Heart left ventricle (tissue), 16 donors: ENCODE results near the gene PGBD5. TPM values are rescaled to one million over a fixed set of nuclear protein-coding genes. Genes with fewer than 3 reads are reported as not detected.
A peak's percentile ranks its signal among the peaks of the same experiment; 100 is the strongest.

ENCODE experiments used
- ATAC-seq, 4 donors: fragments of 200-7000 bp; cut with Tn5 transposase; one replicate each; pipeline ENCODE4 v1.9.1; 2020 to 2022; ENCODE audit warnings: moderate library complexity in 4 of 4, mild to moderate bottlenecking in 3 of 4, moderate number of reproducible peaks in 1 of 4
- DNase-seq, 5 donors: peaks; one replicate each; pipeline ENCODE4 v3.0.0-alpha.2; 2020
- H3K27ac ChIP-seq, 12 donors: fragments of 200-600 bp; sonication (generic) in 4 of 12; one replicate each; pipeline versions ENCODE4 v1.5.0 to v1.8.0; 2016 to 2022; ENCODE audit warnings: mild to moderate bottlenecking in 2 of 12
- H3K27me3 ChIP-seq, 9 donors: fragments of 200-600 bp; sonication (generic) in 2 of 9; one replicate each; pipeline versions ENCODE4 v1.5.1 to v1.8.0; 2016 to 2022; ENCODE audit warnings: mild to moderate bottlenecking in 3 of 9
- H3K36me3 ChIP-seq, 9 donors: fragments of 200-600 bp; sonication (generic) in 2 of 9; one replicate each; pipeline versions ENCODE4 v1.5.0 to v1.8.0; 2018 to 2022; ENCODE audit warnings: mild to moderate bottlenecking in 2 of 9
- H3K4me1 ChIP-seq, 12 donors: fragments of 200-600 bp; sonication (generic) in 4 of 12; one replicate each; pipeline versions ENCODE4 v1.5.0 to v1.8.0; 2016 to 2022; ENCODE audit warnings: mild to moderate bottlenecking in 3 of 12
- H3K4me3 ChIP-seq, 12 donors: fragments of 200-600 bp; sonication (generic) in 4 of 12; one replicate each; pipeline versions ENCODE4 v1.5.0 to v1.8.0; 2017 to 2022; ENCODE audit warnings: mild to moderate bottlenecking in 9 of 12, moderate library complexity in 4 of 12
- H3K9me3 ChIP-seq, 12 donors: fragments of 200-600 bp; sonication (generic) in 4 of 12; one replicate each; pipeline versions ENCODE4 v1.5.0 to v1.8.0; 2016 to 2022; ENCODE audit warnings: mild to moderate bottlenecking in 1 of 12
- POLR2A ChIP-seq, 2 donors: fragments of 450-650 bp; IDR thresholded peaks; one replicate each; pipeline ENCODE4 v1.6.1; 2017; ENCODE audit warnings: antibody characterized with exemption in 2 of 2, mild to moderate bottlenecking in 2 of 2, moderate library complexity in 2 of 2
- WGBS, 4 donors: extraction: QIAGEN DNeasy Blood & Tissue Kit in 2 of 4; methylation state at CpG; one replicate each; pipeline versions ENCODE4 v1.1.5 to v1.1.7; 2013 to 2018; 5-methylcytosine and 5-hydroxymethylcytosine counted together
- intact Hi-C, 10 donors: fragments of 100-400 bp; cut with DNase I; formaldehyde crosslinking; loops; one replicate each; pipeline versions ENCODE4 v1.11.1 to v1.14.2; 2022
- polyA plus RNA-seq, 2 donors: library from polyadenylated mRNA; stranded (reverse); fragments of 200-250 nt; gene quantifications; one replicate each; pipeline ENCODE4 v1.2.3, GENCODE V29; 2013
- total RNA-seq, 9 donors: library from RNA; depleted of rRNA in 2 of 9; stranded (reverse); fragments of >200 nt in 2 of 9; fragmentation: NEBNext Ultra II Directional in 3 of 9; extraction: Animal tissue kit (Norgen Biotek cat#: 25700) in 3 of 9; gene quantifications; one replicate each; pipeline versions ENCODE4 v1.1.0 to v1.2.4, GENCODE V29; 2016 to 2023
- TF ChIP-seq, protein P1 (sequence below), 12 donors: fragments of 200-600 bp; sonication (generic) in 4 of 12; IDR thresholded peaks; one replicate each; pipeline versions ENCODE4 v1.5.0 to v1.8.0; 2018 to 2022; ENCODE audit warnings: antibody characterized with exemption in 12 of 12, mild to moderate bottlenecking in 5 of 12
- donor health status: ischemic (EF 13 %, LVEDD 7.1; RV severe dilation, severe dysfunction).
- donor health status: healthy with polysubstance abuse.
- donor health status: DM: no; HTN: yes; CAD: no.
- donor health status: DM: no; HTN: no; CAD: no.
- donor health status: ischemic (EF 25% LVEDD 6.9; RV normal size, moderate dysfunction).
- donor health status: ischemic (EF 25% LVEDD 5.7; RV mildly dilated, moderate dysfunction).
- donor health status: healthy.
- donor health status: DM: yes; HTN: yes; CAD: no.
- donor health status: ischemic (EF 35%, LVEDD 5.7; RV mildly dilated, moderate dysfunction).
- donor health status: nonischemic (EF 11% LVEDD 7.7; RV severe dilation, severe dysfunction).
- donor health status: DM: yes; HTN: yes; CAD: no.
- donor health status: PGD.
- donor health status: ischemic (EF 29% LVEDD 5.4; RV normal size, mild dysfunction).
- donor health status: nonischemic (EF 23%, LVEDD 6.1; RV moderate dilation, normal function).

PGBD5 gene
- total and polyA plus RNA-seq, 11 donors, result 1.3 to 16.1 (median 6.3) TPM

GRCh38 chr1:230276401-230276800 lies 149.7 kb downstream of the PGBD5 start:
- ATAC-seq, result no peak
- Histone ChIP-seq H3K4me3 (no peak overlapping the region), H3K36me3 (peaks cover 0 to 74% (median 59%) of the 10 kb centered on the region in 9 donors), H3K27me3 (no peaks in the 10 kb centered on the region), H3K4me1 (peaks cover 0 to 16% (median under 1%) of the 10 kb centered on the region in 12 donors), H3K27ac (no peak overlapping the region), H3K9me3 (no peaks in the 10 kb centered on the region)
- DNase-seq, result no peak
- intact Hi-C loops, result no loop called here
- TF ChIP-seq, protein P1, sequence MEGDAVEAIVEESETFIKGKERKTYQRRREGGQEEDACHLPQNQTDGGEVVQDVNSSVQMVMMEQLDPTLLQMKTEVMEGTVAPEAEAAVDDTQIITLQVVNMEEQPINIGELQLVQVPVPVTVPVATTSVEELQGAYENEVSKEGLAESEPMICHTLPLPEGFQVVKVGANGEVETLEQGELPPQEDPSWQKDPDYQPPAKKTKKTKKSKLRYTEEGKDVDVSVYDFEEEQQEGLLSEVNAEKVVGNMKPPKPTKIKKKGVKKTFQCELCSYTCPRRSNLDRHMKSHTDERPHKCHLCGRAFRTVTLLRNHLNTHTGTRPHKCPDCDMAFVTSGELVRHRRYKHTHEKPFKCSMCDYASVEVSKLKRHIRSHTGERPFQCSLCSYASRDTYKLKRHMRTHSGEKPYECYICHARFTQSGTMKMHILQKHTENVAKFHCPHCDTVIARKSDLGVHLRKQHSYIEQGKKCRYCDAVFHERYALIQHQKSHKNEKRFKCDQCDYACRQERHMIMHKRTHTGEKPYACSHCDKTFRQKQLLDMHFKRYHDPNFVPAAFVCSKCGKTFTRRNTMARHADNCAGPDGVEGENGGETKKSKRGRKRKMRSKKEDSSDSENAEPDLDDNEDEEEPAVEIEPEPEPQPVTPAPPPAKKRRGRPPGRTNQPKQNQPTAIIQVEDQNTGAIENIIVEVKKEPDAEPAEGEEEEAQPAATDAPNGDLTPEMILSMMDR (IDR thresholded peaks at IDR 0.05), result no peak
- TF ChIP-seq POLR2A (IDR thresholded peaks at IDR 0.05), result no peak
- WGBS, 4 donors, result 88 to 97% (median 96%) methylated on average over 5 of the region's 5 CpGs

DNA sequence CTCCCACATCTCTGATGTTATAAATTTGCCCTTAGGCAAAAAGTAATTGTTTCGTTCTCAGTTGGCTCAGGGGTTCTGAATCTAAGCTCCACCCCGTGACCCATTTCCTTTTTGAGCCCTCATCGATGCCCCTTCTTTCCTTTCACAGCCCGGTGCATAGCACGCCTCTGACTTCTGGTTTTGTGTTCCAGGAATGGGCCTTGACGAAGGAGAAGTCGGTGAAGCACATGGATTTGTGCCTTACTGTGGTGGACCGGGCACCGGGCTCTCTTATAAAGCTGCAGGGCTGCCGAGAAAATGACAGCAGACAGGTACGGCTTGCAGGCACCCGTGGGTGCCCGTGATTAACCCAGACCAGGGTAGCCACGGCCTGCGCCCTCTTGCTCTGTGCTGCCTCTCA lies 151.9 kb downstream of the PGBD5 start:
- 77 to 85% (median 84%) methylated on average over 15 of the region's 15 CpGs for WGBS, 4 donors
- DNase-seq, result no peak
- peak in 1 of 4 donors; percentile 19 for ATAC-seq
- no peak overlapping the region for H3K27ac ChIP-seq
- H3K27me3 ChIP-seq, result no peaks in the 10 kb centered on the region
- peaks cover 0 to 33% (median 15%) of the 10 kb centered on the region in 12 donors for H3K4me1 ChIP-seq
- no peak overlapping the region for H3K4me3 ChIP-seq
- peaks cover 0 to 64% (median 42%) of the 10 kb centered on the region in 9 donors for H3K36me3 ChIP-seq
- intact Hi-C loops, result no loop called here
- TF ChIP-seq POLR2A (IDR thresholded peaks at IDR 0.05), result no peak
- TF ChIP-seq, protein P1 (IDR thresholded peaks at IDR 0.05), result no peak
- H3K9me3 ChIP-seq, result no peaks in the 10 kb centered on the region

- no peak for ATAC-seq
- no peak for TF ChIP-seq POLR2A (IDR thresholded peaks at IDR 0.05)
- TF ChIP-seq, protein P1 (IDR thresholded peaks at IDR 0.05), result no peak
- Histone ChIP-seq H3K27me3 (no peaks in the 10 kb centered on the region), H3K4me1 (peaks cover 0 to 37% (median 17%) of the 10 kb centered on the region in 12 donors), H3K9me3 (no peaks in the 10 kb centered on the region), H3K36me3 (peaks cover 0 to 53% (median 33%) of the 10 kb centered on the region in 9 donors), H3K4me3 (no peak overlapping the region), H3K27ac (no peak overlapping the region)
- intact Hi-C loops, result no loop called here
- no peak for DNase-seq
- 82 to 98% (median 90%) methylated on average over 7 of the region's 7 CpGs for WGBS, 4 donors
These were observed 152.9 kb downstream of the PGBD5 start for GRCh38 chr1:230273141-230273710.

DNA sequence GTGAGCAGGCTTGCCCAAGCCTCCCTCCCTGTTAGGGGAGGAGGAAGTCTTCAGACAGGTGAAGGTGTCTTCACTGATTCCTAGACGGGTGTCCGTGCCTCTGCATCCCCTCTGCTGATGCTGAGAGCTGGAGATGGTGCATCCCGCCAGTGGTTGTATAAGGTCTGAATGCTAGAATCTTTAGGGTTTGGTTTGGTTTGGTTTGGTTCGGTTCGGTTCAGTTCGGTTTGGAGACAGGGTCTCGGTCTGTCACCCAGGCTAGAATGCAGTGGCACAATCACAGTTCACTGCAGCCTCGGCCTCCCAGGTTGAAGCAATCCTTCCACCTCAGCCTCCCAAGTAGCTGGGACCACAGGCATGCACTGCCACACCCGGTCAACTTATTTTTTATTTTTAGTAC lies 153.6 kb downstream of the PGBD5 start:
- no peaks in the 10 kb centered on the region for H3K27me3 ChIP-seq
- peaks cover 0 to 36% (median 17%) of the 10 kb centered on the region in 12 donors for H3K4me1 ChIP-seq
- no peak overlapping the region for H3K4me3 ChIP-seq
- H3K9me3 ChIP-seq, result no peaks in the 10 kb centered on the region
- intact Hi-C loops, result no loop called here
- 92 to 97% (median 96%) methylated on average over 7 to 9 of the region's 9 CpGs for WGBS, 4 donors
- H3K27ac ChIP-seq, result no peak overlapping the region
- no peak for TF ChIP-seq POLR2A (IDR thresholded peaks at IDR 0.05)
- TF ChIP-seq, protein P1 (IDR thresholded peaks at IDR 0.05), result no peak
- ATAC-seq, result no peak
- H3K36me3 ChIP-seq, result peaks cover 0 to 50% (median 32%) of the 10 kb centered on the region in 9 donors
- DNase-seq, result no peak
